BE2C (cell line): Measurements from ENCODE around the gene ABCA2.

Source experiments
- DNase-seq: peaks from one replicate; pipeline ENCODE4 v3.0.0-alpha.2; 2020
- H3K27me3 ChIP-seq: fragments of 250-450 bp; sonication (Bioruptor Pico); 2 replicates; pipeline ENCODE4 v1.5.1; 2020; ENCODE audit warnings: mild to moderate bottlenecking
- H3K36me3 ChIP-seq: fragments of 250-450 bp; sonication (Bioruptor Pico); 2 replicates; pipeline ENCODE4 v1.5.1; 2020; ENCODE audit warnings: mild to moderate bottlenecking
- H3K4me1 ChIP-seq: fragments of 250-450 bp; sonication (Bioruptor Pico); 2 replicates; pipeline ENCODE4 v1.5.1; 2020
- H3K4me3 ChIP-seq: 2 replicates; pipeline ENCODE4 v1.5.1; 2011; ENCODE audit warnings: low read depth, low read length
- H3K9me3 ChIP-seq: fragments of 250-450 bp; sonication (Bioruptor Pico); 2 replicates; pipeline ENCODE4 v1.5.1; 2020
- TF ChIP-seq, protein P1 (sequence below): IDR thresholded peaks from 2 replicates; pipeline ENCODE4 v1.5.1; 2012; ENCODE audit warnings: mild to moderate bottlenecking, low read depth, low read length

The ABCA2 gene

GRCh38 chr9:137068539-137069507, 40.8 kb upstream of the ABCA2 start:
- TF ChIP-seq, protein P1, sequence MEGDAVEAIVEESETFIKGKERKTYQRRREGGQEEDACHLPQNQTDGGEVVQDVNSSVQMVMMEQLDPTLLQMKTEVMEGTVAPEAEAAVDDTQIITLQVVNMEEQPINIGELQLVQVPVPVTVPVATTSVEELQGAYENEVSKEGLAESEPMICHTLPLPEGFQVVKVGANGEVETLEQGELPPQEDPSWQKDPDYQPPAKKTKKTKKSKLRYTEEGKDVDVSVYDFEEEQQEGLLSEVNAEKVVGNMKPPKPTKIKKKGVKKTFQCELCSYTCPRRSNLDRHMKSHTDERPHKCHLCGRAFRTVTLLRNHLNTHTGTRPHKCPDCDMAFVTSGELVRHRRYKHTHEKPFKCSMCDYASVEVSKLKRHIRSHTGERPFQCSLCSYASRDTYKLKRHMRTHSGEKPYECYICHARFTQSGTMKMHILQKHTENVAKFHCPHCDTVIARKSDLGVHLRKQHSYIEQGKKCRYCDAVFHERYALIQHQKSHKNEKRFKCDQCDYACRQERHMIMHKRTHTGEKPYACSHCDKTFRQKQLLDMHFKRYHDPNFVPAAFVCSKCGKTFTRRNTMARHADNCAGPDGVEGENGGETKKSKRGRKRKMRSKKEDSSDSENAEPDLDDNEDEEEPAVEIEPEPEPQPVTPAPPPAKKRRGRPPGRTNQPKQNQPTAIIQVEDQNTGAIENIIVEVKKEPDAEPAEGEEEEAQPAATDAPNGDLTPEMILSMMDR, result no peak
- peak overlapping the region; percentile 74 for H3K4me3 ChIP-seq
- no peaks in the 10 kb centered on the region for H3K9me3 ChIP-seq
- no peaks in the 10 kb centered on the region for H3K27me3 ChIP-seq
- DNase-seq, result peak; percentile 37
- peaks cover 20% of the 10 kb centered on the region for H3K4me1 ChIP-seq
- peaks cover 35% of the 10 kb centered on the region for H3K36me3 ChIP-seq

- no peaks in the 10 kb centered on the region for H3K9me3 ChIP-seq
- peak; percentile 85 for DNase-seq
- H3K4me3 ChIP-seq, result peak overlapping the region; percentile 74
- H3K4me1 ChIP-seq, result peaks cover 20% of the 10 kb centered on the region
- H3K27me3 ChIP-seq, result no peaks in the 10 kb centered on the region
- peaks cover 39% of the 10 kb centered on the region for H3K36me3 ChIP-seq
- TF ChIP-seq, protein P1, result peak; percentile 79
Measured at GRCh38 chr9:137067860-137068538, 40.0 kb upstream of the ABCA2 start.

- Histone ChIP-seq H3K27me3 (no peaks in the 10 kb centered on the region), H3K4me3 (no peak overlapping the region), H3K4me1 (peaks cover 12% of the 10 kb centered on the region), H3K36me3 (peaks cover 39% of the 10 kb centered on the region), H3K9me3 (no peaks in the 10 kb centered on the region)
- TF ChIP-seq, protein P1, result no peak
- no peak for DNase-seq
Measured at GRCh38 chr9:137066096-137066861, 38.2 kb upstream of the ABCA2 start.

DNA sequence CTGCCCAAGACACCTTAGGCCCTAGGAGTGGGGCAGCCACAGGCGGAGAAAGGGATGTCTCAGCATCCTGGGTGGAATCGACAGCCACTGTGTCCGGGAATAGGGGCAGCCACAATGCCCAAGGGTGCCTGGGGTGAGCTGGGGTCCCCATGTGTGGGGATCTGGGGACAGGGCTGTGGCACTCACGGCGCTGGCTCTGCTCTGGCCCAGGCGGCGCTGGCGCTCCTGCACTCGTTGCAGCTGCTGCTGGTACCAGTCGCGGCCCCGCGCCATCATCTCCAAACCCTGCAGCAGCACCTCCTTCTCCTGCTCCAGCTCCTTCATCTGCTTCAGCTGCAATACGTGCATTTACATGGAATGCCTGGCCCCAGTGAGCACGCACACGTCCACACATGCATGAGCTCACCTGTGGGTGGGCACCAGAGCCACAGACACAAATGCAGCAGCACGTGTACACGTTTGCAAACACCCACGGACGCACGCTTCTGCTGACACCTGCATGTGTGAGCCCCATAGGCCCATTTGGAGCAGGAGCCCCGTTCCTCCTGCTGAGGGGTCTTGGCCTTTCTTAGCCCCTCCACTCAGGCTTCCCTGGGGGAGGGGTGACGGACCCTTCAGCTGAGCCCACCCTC, 37.4 kb upstream of the ABCA2 start:
- TF ChIP-seq, protein P1, result no peak
- Histone ChIP-seq H3K4me3 (no peak overlapping the region), H3K9me3 (no peaks in the 10 kb centered on the region), H3K4me1 (peaks cover 6% of the 10 kb centered on the region), H3K36me3 (peaks cover 39% of the 10 kb centered on the region), H3K27me3 (no peaks in the 10 kb centered on the region)
- no peak for DNase-seq

DNA sequence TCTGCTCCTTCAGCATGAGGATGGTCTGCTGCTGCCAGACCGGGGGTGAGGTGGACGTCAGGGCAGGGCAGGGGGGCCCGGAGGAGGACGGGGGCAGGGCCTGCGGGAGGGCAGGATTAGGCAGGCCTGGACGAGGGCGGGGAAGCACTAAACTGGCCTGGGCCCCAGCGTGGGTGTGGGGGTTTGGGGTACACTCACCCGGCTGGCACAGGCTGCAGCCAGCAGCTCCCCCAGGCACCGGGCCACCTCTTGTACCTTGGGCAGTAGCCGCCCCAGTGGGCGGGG, 36.8 kb upstream of the ABCA2 start:
- Histone ChIP-seq H3K4me3 (no peak overlapping the region), H3K9me3 (no peaks in the 10 kb centered on the region), H3K27me3 (no peaks in the 10 kb centered on the region), H3K36me3 (peaks cover 39% of the 10 kb centered on the region), H3K4me1 (peaks cover 6% of the 10 kb centered on the region)
- no peak for DNase-seq
- TF ChIP-seq, protein P1, result no peak
